Fibroblast of skin of scalp (primary cell): ENCODE results near the gene RAD51AP2.

Experiments used
- DNase-seq: peaks from one replicate; pipeline ENCODE4 v3.0.0-alpha.2; 2013

Gene RAD51AP2

DNA sequence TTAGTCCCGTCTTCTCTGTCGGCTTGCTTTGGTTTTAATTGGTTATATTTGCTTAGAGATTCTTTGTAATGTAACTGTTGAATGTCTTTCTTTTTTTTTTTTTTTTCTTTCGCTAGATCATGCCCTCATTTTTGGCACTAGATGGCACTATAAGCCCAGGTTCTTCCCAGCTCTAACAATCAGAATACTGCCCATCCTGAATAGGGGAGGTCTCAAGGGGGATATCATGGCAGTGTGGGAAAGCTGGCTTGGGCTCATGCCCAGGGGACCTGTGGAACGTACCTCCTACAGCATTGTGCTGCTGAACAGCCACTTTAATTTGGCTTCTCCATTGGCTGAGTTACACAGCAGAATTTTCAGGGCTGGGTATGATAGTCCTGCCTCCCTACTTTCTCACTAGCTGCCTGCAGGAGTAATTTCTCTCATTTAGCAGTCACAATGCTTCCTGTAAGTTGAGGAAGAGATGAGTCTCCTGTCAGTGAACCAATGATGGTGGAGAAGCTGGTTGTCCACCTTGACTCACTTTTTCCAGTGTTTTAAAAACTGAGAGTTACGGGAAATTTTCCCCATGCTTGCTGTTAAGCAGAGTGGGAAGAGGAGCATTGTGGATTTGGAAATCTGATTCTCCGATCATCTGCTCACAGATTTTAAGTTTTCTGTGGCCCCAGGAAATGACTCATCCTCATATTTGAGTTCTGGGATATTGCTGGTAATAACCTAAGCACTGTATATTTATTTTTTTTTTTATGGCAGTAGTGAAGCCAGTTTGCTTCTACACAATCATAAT lies 47.2 kb downstream of the RAD51AP2 start:
- DNase-seq = peak; percentile 58

DNA sequence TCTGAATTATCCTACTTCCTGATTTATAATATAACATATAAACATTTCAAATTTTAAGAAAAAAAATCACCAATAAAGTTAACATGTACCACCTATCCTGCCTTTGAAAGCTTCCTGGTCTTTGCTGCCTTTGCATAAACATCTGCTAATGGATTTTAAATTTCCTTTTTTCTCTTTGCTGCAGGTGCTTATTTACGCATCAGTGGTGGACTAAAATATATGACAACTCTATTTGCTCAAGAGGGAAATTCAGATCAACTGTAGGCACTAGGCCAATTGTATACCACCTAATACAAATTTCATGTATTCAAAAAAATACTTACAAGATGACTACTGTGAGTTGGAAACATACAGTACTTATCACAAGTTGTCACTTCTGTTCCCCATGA lies 57.2 kb downstream of the RAD51AP2 start:
- no peak for DNase-seq
